IPS-20b (cell line): Measurements from ENCODE around the gene WDR70.

Source experiments
- H3K27ac ChIP-seq: one replicate; pipeline ENCODE4 v1.5.1; 2013; ENCODE audit warnings: low read length
- H3K27me3 ChIP-seq: 2 replicates; pipeline ENCODE4 v1.6.1; 2013; ENCODE audit warnings: mild to moderate bottlenecking, low read length, inconsistent platforms; ENCODE audit not compliant: insufficient read depth
- H3K36me3 ChIP-seq: 2 replicates; pipeline ENCODE4 v1.6.1; 2013; ENCODE audit warnings: low read depth, mild to moderate bottlenecking, inconsistent platforms, low read length, moderate library complexity; ENCODE audit not compliant: insufficient read depth
- H3K4me1 ChIP-seq: 2 replicates; pipeline ENCODE4 v1.6.1; 2013; ENCODE audit warnings: mild to moderate bottlenecking, control low read depth, inconsistent platforms, low read length, moderate library complexity; ENCODE audit not compliant: insufficient read depth
- H3K4me3 ChIP-seq: 2 replicates; pipeline ENCODE4 v1.5.1; 2013; ENCODE audit warnings: mild to moderate bottlenecking, low read length, inconsistent platforms
- H3K9ac ChIP-seq: 2 replicates; pipeline ENCODE4 v1.6.1; 2013; ENCODE audit warnings: low read depth, mild to moderate bottlenecking, inconsistent platforms, low read length, moderate library complexity
- H3K9me3 ChIP-seq: 2 replicates; pipeline ENCODE4 v1.6.1; 2013; ENCODE audit warnings: mild to moderate bottlenecking, low read depth, low read length, inconsistent platforms; ENCODE audit not compliant: insufficient read depth

WDR70 gene

GRCh38 chr5:37660319-37660718 is 281.2 kb downstream of the WDR70 start:
- Histone ChIP-seq H3K27me3 (no peaks in the 10 kb centered on the region), H3K9ac (no peak overlapping the region), H3K4me3 (no peak overlapping the region), H3K27ac (no peak overlapping the region), H3K4me1 (peaks cover 14% of the 10 kb centered on the region; the same call in 1 of the 2 replicates), H3K9me3 (no peaks in the 10 kb centered on the region), H3K36me3 (no peaks in the 10 kb centered on the region)

- Histone ChIP-seq H3K4me1 (peaks cover 14% of the 10 kb centered on the region; the same call in 1 of the 2 replicates), H3K27me3 (no peaks in the 10 kb centered on the region), H3K4me3 (no peak overlapping the region), H3K36me3 (no peaks in the 10 kb centered on the region), H3K9me3 (no peaks in the 10 kb centered on the region), H3K27ac (no peak overlapping the region), H3K9ac (no peak overlapping the region)
Observed at GRCh38 chr5:37661227-37661920, 282.3 kb downstream of the WDR70 start.

GRCh38 chr5:37661951-37662350 is 282.8 kb downstream of the WDR70 start:
- Histone ChIP-seq H3K4me3 (no peak overlapping the region), H3K4me1 (peaks cover 14% of the 10 kb centered on the region; the same call in 1 of the 2 replicates), H3K27me3 (no peaks in the 10 kb centered on the region), H3K9ac (no peak overlapping the region), H3K9me3 (no peaks in the 10 kb centered on the region), H3K36me3 (no peaks in the 10 kb centered on the region), H3K27ac (no peak overlapping the region)

- Histone ChIP-seq H3K9me3 (no peaks in the 10 kb centered on the region), H3K36me3 (no peaks in the 10 kb centered on the region), H3K4me3 (no peak overlapping the region), H3K4me1 (peaks cover 14% of the 10 kb centered on the region; the same call in 1 of the 2 replicates), H3K9ac (no peak overlapping the region), H3K27me3 (no peaks in the 10 kb centered on the region), H3K27ac (no peak overlapping the region)
Observed at GRCh38 chr5:37662362-37662761, 283.2 kb downstream of the WDR70 start.

- Histone ChIP-seq H3K4me3 (no peak overlapping the region), H3K9ac (no peak overlapping the region), H3K36me3 (no peaks in the 10 kb centered on the region), H3K9me3 (no peaks in the 10 kb centered on the region), H3K4me1 (peaks cover 14% of the 10 kb centered on the region; the same call in 1 of the 2 replicates), H3K27ac (no peak overlapping the region), H3K27me3 (no peaks in the 10 kb centered on the region)
Observed at GRCh38 chr5:37662789-37663485, 283.8 kb downstream of the WDR70 start.

GRCh38 chr5:37663538-37663937 is 284.4 kb downstream of the WDR70 start:
- Histone ChIP-seq H3K4me1 (peaks cover 14% of the 10 kb centered on the region; the same call in 1 of the 2 replicates), H3K27me3 (no peaks in the 10 kb centered on the region), H3K4me3 (no peak overlapping the region), H3K9me3 (no peaks in the 10 kb centered on the region), H3K36me3 (no peaks in the 10 kb centered on the region), H3K9ac (no peak overlapping the region), H3K27ac (no peak overlapping the region)

GRCh38 chr5:37664551-37664950 is 285.4 kb downstream of the WDR70 start:
- Histone ChIP-seq H3K4me1 (peaks cover 14% of the 10 kb centered on the region; the same call in 1 of the 2 replicates), H3K27me3 (no peaks in the 10 kb centered on the region), H3K36me3 (no peaks in the 10 kb centered on the region), H3K27ac (no peak overlapping the region), H3K9ac (no peak overlapping the region), H3K4me3 (no peak overlapping the region), H3K9me3 (no peaks in the 10 kb centered on the region)

- Histone ChIP-seq H3K27me3 (no peaks in the 10 kb centered on the region), H3K4me1 (peaks cover 14% of the 10 kb centered on the region; the same call in 1 of the 2 replicates), H3K27ac (no peak overlapping the region), H3K9ac (no peak overlapping the region), H3K4me3 (no peak overlapping the region), H3K36me3 (no peaks in the 10 kb centered on the region), H3K9me3 (no peaks in the 10 kb centered on the region)
Observed at GRCh38 chr5:37665272-37665671, 286.2 kb downstream of the WDR70 start.

- Histone ChIP-seq H3K36me3 (no peaks in the 10 kb centered on the region), H3K9me3 (no peaks in the 10 kb centered on the region), H3K4me3 (no peak overlapping the region), H3K4me1 (peaks cover 14% of the 10 kb centered on the region; the same call in 1 of the 2 replicates), H3K27me3 (no peaks in the 10 kb centered on the region), H3K9ac (no peak overlapping the region), H3K27ac (no peak overlapping the region)
Observed at GRCh38 chr5:37665889-37666288, 286.8 kb downstream of the WDR70 start.

GRCh38 chr5:37667430-37667829 is 288.3 kb downstream of the WDR70 start:
- peaks cover 12% of the 10 kb centered on the region; the same call in 1 of the 2 replicates for H3K4me1 ChIP-seq
- no peak overlapping the region for H3K9ac ChIP-seq
- H3K4me3 ChIP-seq: no peak overlapping the region
- no peaks in the 10 kb centered on the region for H3K36me3 ChIP-seq
- H3K27ac ChIP-seq: no peak overlapping the region
- no peaks in the 10 kb centered on the region for H3K9me3 ChIP-seq
- no peaks in the 10 kb centered on the region for H3K27me3 ChIP-seq

GRCh38 chr5:37667846-37668245 is 288.7 kb downstream of the WDR70 start:
- H3K27me3 ChIP-seq: no peaks in the 10 kb centered on the region
- no peak overlapping the region for H3K9ac ChIP-seq
- no peak overlapping the region for H3K4me3 ChIP-seq
- peaks cover 10% of the 10 kb centered on the region; the same call in 1 of the 2 replicates for H3K4me1 ChIP-seq
- H3K9me3 ChIP-seq: no peaks in the 10 kb centered on the region
- no peak overlapping the region for H3K27ac ChIP-seq
- no peaks in the 10 kb centered on the region for H3K36me3 ChIP-seq

GRCh38 chr5:37668524-37669047 is 289.5 kb downstream of the WDR70 start:
- Histone ChIP-seq H3K36me3 (no peaks in the 10 kb centered on the region), H3K9ac (no peak overlapping the region), H3K27me3 (no peaks in the 10 kb centered on the region), H3K4me3 (no peak overlapping the region), H3K9me3 (no peaks in the 10 kb centered on the region), H3K4me1 (peaks cover 2% of the 10 kb centered on the region; the same call in 1 of the 2 replicates), H3K27ac (no peak overlapping the region)
